ENCODE measurements around the gene CDH22.

Gene CDH22

DNA sequence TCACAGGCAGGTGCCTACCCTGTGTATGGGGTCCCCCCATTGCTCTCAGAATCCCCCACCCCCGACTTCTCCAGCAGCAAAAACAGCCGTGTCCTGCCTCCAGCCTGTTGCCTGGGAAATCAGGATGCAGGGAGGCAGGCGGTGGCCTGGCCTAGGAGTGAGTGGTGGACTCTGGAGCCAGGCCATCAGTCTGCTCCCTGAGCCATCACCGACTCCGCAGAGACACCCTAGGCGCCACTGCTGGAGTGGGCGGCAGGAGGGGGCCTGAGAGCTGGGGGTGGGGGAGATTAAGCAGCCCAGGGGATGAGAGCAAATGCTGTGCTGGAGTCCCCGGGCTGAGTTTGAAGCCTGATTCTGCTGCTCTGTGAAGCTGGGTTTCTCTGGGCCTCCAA is 97.0 kb downstream of the CDH22 start:
- DNase-seq = no peak

DNA sequence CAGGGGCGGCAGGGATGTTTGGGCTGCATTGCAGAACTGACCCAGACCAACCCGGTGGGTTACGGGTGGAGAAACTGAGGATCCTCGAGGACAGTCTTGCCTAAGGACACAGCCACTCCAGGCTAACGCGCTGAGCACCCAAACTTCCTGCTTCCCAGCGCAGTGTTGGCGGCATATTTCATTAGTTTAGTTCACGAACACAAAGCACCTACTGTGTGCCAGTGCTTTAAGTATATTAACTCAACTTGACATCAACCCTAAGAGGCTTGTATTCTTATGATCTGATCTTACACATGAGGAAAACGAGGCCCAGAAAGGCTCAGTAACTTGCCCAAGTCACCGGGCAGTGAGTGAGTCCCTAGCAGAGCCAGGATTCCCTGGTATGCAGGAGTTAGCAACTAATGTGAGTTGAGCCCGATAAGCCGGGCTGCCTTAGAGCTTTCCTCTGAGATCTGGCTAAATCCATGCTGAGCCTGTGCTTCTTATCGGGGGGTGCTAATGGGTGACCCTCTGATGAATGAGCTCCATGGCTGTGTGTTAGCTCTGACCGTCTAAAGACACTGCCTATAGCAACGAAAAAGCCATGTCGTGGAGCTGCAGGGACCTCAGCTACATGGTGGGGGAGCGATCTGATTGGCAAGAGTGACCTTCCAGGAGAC is 97.5 kb downstream of the CDH22 start:
- no peak for DNase-seq

DNA sequence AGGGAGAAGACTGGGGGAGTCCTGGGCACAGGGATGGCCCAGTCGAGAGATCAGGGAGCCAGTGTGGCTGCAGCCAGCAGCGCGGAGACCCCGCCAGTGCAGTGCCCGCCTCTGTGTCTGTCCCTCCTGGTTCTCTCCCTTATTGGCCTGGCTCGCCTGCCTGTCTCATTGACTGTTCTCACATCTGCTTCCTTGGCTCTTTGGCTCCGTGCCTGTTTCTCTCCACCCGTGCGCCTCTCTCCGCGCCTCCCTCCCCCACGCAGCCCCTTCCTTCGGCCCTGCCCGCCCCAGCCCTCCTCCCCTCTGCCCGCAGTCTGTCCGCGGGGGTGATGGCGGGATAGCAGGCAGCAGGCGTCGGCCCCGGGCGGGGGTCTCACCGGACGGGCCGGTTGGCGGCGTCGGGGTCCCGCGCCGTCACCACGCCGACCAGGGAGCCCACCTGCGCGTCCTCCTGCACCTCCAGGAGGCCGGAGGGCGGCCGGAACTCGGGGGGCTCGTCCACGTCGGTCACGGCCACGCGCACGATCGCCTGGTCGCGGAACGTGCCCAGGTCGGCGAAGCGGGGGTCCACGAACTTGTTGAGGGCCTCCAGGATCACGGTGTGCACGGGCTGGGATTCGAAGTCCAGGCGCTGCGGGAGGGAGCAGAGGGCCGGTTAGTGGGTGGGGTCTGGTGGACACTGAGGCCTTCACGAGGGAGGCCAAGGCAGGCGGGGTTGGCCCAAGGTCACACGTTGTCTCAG is 98.2 kb downstream of the CDH22 start:
- no peak for DNase-seq

DNA sequence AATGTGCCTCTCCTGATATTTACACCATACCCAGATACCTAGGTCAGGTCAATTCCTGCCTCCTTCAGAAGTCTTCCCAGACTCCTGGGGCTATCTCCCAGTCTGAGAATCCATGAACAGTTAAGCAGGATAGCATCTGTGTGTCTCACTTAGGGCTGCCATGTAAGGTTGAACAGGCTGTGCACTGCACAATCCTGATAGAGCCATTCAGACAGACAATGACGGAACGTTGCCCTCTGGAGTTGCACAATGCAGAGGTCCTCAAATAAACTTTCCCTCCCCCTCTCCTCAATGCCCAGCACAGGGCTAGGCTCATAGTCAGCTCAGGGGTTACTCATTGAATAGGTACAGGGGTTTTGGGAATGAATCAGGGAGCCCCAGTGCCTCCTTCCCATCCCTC is 100.5 kb downstream of the CDH22 start:
- no peak for DNase-seq

DNA sequence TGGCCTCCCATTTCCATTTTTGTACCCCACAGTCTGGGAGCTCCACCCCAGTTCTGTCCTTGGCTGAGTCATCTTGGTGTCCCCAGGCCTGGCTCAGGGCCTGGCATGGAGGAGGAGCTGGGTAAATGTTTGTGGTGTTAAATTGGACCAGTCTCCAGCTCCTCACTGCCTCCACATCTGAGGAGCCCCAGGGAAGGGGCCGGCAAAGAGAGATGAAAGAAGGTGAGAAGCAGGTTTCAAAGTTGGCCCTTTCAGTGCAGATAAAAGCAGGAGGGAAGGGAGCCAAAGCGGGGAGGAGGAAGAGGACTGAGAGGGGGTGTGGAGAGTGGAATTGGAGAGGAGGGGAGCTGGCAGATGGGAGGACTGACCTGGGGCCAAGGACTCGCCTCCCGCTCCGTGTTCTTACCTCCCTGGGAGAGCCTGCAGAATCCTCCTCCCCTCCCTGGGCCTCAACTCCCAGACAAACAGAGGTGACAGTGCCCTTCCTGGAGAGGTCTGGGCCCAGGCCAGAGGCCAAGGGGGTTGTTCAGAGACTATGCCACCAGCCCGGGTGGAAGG is 101.2 kb downstream of the CDH22 start:
- DNase-seq = no peak

DNA sequence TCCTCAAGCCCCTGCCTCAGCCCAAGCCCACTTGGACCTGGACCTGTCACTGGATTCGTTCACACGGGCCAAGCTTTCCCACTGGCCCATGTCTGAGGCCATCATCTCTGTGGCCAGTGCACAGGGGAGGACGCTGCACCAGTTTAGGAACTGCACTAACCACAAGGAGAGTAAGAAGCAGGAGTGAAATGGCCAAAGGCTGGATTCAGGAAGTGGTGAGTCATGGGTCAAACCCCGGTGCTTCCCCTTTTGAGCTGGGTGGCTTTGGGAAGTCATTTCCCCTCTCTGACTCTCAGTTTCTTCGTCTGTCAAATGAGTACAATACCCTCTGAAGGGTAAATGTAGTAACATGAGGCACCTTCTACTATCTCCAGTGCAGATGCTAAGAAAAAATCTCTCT is 102.3 kb downstream of the CDH22 start:
- DNase-seq = no peak

DNA sequence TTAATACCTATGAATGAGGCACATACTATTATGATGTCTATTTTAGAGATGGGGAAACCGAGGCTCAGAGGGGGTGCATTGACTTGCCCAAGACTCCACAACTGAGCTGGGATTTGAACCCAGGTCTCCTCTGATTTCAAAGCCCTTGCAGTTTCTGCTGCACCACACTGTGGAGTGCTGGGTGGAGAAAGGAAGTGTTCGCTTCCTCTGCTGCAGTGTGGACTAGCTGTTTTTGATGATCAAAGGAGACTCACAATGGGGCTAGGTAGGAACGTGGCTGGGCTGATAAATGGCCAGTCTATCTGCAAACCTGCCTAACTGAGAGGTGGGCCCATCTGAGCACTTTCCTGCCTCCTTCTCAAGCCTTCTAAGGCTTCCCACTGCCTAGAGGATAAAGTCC is 102.9 kb downstream of the CDH22 start:
- no peak for DNase-seq

DNA sequence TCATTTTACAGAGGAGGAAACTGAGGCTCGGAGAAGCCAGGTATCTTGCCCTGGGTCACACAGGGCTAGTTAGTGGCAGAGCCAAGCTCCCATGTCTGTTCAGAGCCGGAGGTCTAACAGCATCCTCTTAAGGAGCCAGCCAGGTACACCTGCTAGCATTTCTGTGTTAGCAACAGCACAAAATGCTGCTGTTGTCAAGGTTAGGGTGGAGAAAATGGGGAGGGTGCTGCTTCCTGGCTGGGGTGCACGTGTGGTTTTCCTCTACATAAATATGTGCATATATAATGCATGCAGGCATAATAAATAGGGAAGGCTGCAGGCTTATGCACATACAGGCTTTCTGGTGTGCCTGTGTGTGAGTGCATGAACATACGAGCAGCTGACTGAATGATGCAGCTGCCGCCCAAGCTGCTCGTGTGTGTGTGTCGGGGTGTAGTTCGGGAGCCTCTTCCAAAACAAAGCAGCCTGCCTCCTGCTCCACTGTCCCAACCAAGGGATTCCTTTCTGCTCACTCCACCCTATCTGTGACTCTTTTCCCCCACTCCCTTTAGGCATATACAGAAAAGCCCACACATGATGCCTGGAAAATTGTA is 103.6 kb downstream of the CDH22 start:
- no peak for DNase-seq

DNA sequence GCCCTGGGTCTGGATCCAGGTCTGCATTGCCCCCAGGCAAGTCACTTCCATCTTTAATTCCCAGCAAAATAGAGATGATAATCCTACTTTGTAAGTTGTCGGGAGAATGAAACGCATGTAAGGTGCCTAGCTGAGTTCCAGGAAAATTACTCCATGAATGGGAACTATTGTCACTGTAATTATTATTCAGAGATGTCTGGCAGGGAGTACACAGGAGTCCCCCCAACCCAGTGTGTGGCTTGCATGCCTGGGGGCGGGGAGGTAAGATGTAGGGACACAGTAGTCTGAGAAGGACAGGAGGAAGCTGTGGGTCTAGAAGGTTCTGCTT is 104.8 kb downstream of the CDH22 start:
- no peak for DNase-seq

DNA sequence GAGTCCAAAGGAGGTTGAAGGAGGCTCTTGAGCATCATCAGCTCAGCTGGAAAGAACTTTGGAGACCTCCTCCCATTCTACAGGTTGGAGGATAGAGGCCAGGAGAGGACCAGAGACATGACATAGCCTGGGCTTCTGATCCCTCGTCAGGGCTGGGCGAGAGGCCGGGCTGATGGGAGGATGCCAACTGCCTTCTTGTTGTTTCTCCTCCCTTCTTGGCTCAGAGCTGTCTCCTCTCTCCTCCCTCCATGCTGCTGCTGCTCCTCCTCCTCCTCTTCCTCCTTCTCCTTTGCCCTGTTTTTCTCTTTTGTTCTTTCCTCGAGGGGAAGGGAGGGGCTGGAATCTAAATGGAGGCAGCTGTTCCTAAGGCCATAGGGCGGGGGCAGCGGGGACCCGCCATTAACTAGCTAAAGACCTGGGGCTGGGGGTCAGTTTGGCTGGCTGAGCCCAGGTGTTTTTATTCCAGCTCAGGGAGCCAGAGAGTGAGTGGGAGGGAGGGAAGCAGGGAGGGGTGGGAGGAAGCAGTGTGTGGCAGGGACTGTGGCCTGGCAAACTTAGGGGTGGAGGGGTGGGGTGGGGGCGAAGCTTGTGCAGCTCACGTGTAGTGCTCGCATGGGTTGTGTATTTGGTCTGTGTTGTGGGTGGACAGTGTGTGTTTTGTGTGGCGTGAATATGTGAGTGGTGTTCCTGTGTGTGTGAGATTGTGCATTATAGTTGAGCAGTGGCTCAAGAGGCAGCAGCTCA is 105.4 kb downstream of the CDH22 start:
- DNase-seq = no peak

DNA sequence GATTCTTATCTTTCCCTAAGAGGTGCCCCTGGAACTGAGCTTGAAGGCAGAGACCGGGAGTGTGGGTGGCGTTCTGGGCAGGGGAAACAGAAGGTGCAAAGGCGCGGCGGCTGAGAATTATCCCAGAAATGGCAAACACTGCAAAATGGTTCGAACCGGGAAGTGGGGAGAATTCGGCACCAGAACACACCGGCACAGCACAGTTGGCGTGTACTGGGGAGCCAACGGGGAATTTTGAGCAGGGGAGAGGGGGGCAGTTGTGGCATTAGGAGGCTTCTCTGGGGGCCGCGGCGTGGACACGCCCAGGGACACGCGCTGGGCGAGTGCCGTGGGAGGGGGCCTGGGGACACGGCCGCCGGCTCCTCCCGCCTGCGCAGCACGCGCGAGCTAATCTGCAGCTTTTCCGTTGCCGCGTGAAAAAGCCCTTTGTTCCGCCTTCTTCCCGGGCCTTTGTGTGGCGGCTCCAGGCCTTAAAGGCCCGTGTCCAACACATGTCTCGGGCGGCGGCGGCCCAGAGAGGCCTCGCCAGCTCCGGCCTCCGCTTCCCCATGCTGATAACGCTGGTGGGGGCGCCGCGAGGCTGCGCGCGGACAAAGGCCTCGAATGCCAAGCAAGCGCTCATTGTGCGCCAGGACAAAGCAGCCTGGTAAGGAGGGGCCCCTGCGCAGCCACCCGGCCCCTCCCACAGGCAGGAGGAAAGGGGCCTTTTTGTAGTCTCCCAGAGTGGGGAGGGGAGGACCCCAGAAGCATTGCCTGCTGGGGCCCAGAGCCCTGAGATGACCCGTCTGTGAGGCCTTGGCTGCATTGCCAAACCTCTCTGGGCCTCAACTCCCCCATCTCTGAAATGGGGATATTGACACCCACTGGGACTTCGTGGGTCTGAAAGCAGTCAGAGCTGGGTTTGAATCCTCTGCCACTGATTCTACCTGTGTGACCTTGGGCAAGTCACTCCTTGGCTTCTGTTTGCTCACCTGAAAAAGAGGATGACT is 107.4 kb downstream of the CDH22 start:
- no peak for DNase-seq

DNA sequence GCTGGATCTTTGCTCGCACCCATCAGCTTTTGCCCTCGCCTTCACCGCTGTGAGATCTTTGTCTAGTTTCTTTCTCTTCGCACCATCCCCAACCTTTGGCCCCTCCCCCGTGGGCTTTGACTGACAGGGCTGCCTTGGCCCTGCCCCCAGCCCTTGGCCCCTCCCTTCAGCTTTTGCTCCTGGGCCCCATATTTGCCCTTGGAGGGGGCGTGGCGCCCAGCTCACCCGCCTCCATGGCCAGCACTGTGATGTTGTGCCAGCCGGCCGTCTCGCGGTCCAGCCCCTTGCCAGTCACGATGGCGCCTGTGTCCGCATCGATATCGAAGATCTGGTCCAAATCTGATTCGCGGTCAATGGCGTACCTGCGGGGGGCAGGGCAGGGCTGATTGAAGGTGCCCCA is 109.1 kb downstream of the CDH22 start:
- no peak for DNase-seq

DNA sequence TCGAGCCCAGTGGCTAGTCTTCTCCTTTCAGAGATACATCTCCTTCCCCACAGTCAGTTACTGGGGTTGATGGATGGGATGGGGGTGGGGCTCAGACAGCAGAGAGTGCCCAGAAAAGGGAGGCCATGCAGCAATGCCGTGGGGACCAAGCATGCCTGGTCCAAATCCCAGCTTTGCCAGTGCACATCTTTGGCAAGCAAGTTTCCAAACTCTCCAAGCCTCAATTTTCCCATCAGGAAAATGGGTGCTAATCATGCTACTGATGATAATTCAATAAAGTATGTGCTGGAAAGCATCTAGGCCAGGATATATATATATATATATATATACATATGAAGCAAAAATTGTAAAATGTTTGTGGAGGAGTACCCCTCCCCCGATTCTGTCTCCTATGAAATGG is 111.3 kb downstream of the CDH22 start:
- no peak for DNase-seq

DNA sequence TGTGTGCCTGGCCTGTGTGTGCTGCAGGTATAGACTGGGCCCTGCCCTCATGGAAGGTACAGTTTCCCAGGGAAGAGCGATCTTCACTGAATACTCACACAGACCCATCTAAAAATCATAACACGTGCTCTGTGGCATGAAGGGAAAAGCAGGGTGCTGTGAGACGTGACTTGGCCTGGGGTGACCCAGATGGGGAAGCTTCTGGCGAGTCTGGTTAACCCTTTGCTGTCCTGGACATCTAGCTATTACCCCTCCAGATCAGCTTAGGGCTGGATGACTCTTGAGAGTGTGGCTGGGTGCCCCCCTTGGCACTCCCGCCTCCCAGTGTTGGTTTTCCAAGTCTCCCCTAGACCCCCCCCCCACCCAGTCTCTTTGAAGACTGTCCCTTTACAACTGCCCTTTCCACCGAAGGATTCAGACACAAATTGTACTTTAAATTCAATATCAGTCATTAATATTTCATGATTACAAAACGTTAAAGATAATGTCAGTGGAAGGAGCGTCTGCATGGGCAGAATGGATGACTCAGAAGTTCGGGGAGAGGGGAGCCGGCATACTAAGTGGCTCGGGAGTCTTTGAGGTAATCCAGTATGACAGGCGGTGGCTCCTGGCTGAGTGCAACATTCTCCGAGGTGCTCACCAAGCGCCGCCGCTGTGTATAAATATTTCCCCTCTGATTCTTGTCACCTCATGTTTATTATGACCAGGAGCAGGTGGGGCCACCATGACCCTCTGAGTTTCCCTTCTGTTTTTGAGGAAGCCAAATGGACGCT is 112.8 kb downstream of the CDH22 start:
- no peak for DNase-seq

DNA sequence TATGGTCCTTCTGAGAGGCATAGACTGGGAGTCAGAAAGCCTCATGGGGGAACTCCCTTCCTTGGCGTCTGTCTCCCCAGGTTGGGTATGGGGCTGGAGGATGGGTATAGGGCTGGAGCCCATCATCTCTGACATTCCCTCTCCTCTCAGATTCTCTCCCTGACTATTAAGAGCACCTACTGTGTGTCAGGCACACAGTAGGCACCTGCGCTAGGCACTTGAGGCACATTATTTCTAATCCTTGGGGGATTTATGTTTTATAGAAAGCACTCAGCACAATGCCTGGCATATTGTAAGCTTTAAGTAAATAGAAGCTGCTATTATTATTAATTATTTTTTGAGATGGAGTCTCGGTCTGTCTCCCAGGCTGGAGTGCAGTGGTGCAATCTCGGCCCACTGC is 113.9 kb downstream of the CDH22 start:
- no peak for DNase-seq

DNA sequence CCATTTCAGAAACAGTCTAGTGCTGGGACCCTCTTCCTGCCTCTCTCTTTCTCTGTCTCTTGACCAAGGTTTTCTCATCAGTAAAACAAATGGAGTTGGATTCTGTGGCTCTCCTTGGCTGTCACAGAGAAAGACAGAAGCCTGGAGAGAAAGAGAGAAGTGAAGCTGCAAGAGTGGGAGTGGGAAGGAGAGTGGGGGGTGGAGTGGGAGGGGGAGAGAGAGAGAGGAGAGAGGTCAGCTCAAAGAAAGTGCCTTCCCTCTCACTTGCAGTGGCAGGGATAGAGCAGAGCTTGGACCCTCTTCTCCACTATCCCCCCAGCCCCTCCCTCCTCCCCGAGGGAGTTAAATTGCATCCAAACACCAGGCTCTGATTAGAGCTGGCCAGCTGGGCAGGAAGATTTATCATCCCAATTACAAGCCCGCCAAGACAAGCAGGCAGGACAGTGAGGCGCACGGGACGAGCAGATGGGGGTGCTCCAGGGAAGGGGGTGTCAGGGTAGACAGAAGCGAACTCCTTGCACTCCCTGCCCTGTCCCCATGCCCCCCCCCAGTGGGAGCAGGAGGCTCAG is 115.8 kb downstream of the CDH22 start:
- no peak for DNase-seq

DNA sequence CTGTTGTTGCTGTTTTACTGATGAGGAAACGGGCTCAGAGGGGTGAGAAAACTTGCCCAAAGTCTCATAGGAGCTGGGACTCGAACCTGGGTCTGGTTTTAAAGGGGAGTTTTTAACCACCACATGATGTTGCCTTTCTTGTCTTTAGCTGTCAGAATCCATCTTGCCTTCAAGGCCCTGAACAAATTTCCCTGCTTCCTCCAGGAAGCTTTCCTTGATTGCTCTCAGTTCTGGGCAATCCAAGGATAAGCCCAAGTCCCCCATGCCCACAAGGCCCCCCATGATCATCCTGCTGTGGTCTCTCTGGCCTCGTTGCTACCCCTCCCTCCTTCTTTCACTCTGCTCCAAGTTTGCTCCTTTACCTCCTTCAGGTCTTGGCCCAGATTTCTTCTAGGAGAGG is 116.7 kb downstream of the CDH22 start:
- no peak for DNase-seq

DNA sequence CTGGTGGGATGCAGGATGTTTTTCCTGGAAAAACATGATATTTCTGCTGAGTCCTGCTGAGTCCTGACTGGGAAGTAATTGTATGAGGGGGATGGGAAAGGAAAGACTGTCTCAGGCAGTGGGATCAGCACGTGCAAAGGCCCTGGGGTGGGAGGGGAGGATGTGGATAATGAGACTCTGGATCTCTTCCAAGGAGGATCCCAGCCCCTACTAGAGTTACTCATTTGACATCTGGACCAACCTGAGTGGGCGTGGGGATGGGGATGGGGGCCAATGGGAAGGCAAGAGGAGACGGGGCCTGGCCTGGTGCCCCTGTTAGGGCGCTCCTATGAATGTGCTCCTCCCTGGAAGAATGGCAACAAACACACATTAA is 117.1 kb downstream of the CDH22 start:
- no peak for DNase-seq

DNA sequence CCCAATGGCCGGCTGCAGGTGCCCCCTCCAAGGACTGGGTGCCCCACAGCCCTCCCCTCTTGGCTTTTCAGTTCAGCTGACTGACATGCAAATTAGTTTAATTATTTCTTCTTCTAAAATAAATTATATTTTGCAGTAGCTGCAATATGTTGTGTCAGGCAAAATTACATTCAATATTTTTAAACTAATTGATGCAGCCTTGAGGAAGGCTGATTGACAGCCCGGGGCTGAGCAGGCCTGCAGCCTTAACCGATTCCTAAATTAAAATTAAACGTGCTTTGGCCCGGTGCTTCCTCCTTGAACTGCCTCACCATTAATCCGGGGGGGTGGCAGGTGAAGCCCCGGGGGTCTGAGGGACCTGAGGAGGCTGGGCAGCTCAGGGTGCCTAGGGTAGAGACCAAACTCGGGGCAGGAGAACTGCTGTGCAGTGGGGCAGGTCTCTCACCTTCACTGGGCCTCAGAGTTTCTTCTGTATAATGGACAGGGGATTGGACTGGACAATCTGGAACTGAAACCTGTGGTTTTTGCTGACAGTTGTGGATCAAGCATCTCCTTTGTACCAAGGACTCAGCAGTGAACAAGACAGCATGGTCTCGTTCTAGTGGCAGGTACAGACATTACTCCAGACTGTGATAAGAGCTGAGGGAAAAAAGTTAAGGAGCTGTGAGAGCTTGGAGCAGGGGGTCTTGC is 117.7 kb downstream of the CDH22 start:
- DNase-seq = no peak

DNA sequence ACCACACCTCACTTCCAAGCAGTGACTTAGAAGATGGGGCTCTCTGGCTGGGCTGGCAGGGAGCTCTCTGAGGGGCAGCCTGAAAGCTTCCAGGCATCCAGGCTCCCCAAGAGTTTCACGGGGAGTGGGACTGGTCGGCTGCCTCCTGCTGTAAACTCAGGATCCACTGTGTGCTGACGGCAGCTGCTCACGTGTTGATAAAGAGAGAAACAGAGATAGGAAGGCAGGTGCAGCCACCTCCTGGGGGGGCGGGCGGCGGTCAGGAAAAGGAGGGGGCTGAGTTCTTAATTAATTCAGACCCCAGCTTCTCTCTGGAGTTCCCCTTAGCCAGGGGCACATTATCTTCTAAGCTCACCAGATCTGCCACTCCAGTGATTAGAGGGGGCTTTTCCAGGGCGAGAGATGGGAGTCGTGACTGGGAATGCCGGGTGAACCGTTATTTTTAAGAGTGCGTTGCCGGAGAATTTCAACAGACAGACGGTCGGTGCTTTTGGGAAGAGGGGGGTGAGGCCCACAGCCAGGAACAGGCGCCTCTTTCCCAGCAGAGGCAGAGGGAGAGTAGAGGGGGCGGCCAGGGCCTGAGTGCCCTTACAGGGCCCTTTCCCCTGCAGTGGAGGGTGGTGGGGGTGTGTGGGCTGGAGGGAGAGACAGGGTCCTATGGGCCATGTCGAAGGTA is 119.3 kb downstream of the CDH22 start:
- DNase-seq = no peak
